ENCODE measurements around the gene MAST1.

DNA sequence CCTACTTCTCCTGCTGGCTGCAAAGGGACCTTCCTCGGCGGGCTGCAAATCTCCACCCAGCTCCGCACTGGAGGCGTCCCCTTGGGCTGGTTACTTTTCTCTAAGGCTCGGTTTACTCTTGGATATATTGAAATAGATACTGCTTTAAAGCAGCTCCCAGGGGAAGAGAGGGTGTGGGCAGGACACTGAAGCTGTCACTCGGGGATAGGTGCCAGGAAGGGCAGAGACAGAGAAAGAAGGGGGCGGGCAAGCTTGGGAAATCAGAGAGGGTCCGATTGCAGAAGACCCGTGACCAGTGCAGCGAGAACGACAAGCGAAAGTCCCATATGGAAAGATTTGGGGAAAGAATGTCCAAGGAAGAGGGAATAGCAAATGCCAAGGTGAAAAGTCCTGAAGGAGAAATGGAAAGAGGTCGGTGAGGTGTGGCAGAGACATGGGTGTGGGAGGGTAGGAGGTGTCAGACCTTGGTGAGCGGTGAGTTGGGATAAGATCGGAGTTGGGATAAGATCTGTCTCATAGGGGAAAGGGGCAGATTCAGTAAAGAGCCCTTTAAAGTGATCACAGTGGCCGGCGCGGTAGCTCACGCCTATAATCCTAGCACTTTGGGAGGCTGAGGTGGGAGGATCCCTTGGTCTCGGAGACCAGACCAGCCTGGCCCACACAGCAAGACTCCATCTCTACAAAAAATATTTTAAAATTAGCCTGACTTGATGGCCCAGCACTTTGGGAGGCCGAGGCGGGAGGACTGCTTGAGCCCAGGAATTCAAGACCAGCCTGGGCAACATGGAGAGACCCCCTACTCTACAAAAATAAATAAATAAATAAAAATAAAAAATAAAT is 35.8 kb upstream of the MAST1 start:
- TF ChIP-seq, protein P1, sequence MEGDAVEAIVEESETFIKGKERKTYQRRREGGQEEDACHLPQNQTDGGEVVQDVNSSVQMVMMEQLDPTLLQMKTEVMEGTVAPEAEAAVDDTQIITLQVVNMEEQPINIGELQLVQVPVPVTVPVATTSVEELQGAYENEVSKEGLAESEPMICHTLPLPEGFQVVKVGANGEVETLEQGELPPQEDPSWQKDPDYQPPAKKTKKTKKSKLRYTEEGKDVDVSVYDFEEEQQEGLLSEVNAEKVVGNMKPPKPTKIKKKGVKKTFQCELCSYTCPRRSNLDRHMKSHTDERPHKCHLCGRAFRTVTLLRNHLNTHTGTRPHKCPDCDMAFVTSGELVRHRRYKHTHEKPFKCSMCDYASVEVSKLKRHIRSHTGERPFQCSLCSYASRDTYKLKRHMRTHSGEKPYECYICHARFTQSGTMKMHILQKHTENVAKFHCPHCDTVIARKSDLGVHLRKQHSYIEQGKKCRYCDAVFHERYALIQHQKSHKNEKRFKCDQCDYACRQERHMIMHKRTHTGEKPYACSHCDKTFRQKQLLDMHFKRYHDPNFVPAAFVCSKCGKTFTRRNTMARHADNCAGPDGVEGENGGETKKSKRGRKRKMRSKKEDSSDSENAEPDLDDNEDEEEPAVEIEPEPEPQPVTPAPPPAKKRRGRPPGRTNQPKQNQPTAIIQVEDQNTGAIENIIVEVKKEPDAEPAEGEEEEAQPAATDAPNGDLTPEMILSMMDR (conservative IDR thresholded peaks at IDR 0.05; ENCODE audit: low read depth in 2 of 2), result no peak
- no peak for TF ChIP-seq CREB1 (CRISPR knock-in tag; IDR thresholded peaks at IDR 0.05; ENCODE audit: low read depth)
- no peak for TF ChIP-seq EZH2phosphoT487 (IDR thresholded peaks at IDR 0.05; ENCODE audit: unreplicated experiment)
- TF ChIP-seq JUNB (IDR thresholded peaks at IDR 0.05; ENCODE audit: unreplicated experiment), result no peak
- TF ChIP-seq, protein P2, sequence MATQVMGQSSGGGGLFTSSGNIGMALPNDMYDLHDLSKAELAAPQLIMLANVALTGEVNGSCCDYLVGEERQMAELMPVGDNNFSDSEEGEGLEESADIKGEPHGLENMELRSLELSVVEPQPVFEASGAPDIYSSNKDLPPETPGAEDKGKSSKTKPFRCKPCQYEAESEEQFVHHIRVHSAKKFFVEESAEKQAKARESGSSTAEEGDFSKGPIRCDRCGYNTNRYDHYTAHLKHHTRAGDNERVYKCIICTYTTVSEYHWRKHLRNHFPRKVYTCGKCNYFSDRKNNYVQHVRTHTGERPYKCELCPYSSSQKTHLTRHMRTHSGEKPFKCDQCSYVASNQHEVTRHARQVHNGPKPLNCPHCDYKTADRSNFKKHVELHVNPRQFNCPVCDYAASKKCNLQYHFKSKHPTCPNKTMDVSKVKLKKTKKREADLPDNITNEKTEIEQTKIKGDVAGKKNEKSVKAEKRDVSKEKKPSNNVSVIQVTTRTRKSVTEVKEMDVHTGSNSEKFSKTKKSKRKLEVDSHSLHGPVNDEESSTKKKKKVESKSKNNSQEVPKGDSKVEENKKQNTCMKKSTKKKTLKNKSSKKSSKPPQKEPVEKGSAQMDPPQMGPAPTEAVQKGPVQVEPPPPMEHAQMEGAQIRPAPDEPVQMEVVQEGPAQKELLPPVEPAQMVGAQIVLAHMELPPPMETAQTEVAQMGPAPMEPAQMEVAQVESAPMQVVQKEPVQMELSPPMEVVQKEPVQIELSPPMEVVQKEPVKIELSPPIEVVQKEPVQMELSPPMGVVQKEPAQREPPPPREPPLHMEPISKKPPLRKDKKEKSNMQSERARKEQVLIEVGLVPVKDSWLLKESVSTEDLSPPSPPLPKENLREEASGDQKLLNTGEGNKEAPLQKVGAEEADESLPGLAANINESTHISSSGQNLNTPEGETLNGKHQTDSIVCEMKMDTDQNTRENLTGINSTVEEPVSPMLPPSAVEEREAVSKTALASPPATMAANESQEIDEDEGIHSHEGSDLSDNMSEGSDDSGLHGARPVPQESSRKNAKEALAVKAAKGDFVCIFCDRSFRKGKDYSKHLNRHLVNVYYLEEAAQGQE (IDR thresholded peaks at IDR 0.05; ENCODE audit: unreplicated experiment), result no peak

All from GM23338 (cell line).